ENCODE data around the gene ALK.

- TF ChIP-seq POLR2A (IDR thresholded peaks at IDR 0.05) (no peak), CTCF (IDR thresholded peaks at IDR 0.05) (no peak)
These were observed 477.2 kb downstream of the ALK start for GRCh38 chr2:29444150-29444549.

Measured in sigmoid colon (tissue), 3 donors.